Esophagus squamous epithelium (tissue), 5 donors: ENCODE results near the gene KRT31. TPM values are rescaled to one million over a fixed set of nuclear protein-coding genes. Genes with fewer than 3 reads are reported as not detected.

ENCODE experiments used
- DNase-seq: peaks from one replicate; lab custom pipeline; 2025; lab: John Stamatoyannopoulos, UW
- H3K27ac ChIP-seq, 4 donors: fragments of 200-600 bp; sonication (generic); one replicate each; pipeline ENCODE4 v1.5.1; 2016 to 2019; ENCODE audit warnings: mild to moderate bottlenecking in 1 of 4
- H3K27me3 ChIP-seq, 4 donors: fragments of 200-600 bp; sonication (generic); 1 replicate in 3 of 4; 2 replicates in 1 of 4; pipeline versions ENCODE4 v1.5.1 to v1.6.0; 2017 to 2021; ENCODE audit warnings: antibody characterized with exemption in 1 of 4
- H3K36me3 ChIP-seq, 3 donors: fragments of 200-600 bp; sonication (generic); one replicate each; pipeline ENCODE4 v1.5.1; 2016 to 2019
- H3K4me1 ChIP-seq, 3 donors: fragments of 200-600 bp; sonication (generic); one replicate each; pipeline ENCODE4 v1.5.1; 2017 to 2019
- H3K4me3 ChIP-seq, 4 donors: fragments of 200-600 bp; sonication (generic); 1 replicate in 3 of 4; 2 replicates in 1 of 4; pipeline ENCODE4 v1.5.1; 2016 to 2019; ENCODE audit warnings: mild to moderate bottlenecking in 2 of 4, moderate library complexity in 1 of 4
- H3K9me3 ChIP-seq, 3 donors: fragments of 200-600 bp; sonication (generic); one replicate each; pipeline ENCODE4 v1.5.1; 2016 to 2019
- CTCF ChIP-seq, 6 experiments: fragments of 450-650 bp in 4 of 6; fragments of 200-600 bp in 2 of 6; sonication (generic) in 2 of 6; IDR thresholded peaks; one replicate each; pipeline ENCODE4 v1.5.1; 2016 to 2019; ENCODE audit warnings: antibody characterized with exemption in 6 of 6, mild to moderate bottlenecking in 4 of 6, moderate library complexity in 4 of 6
- POLR2A ChIP-seq, 4 donors: fragments of 450-650 bp; IDR thresholded peaks; one replicate each; pipeline ENCODE4 v1.6.1; 2017; ENCODE audit warnings: antibody characterized with exemption in 4 of 4, mild to moderate bottlenecking in 4 of 4, moderate library complexity in 3 of 4
- WGBS, 2 donors: methylation state at CpG; one replicate each; pipeline ENCODE4 v1.1.5; 2018; 5-methylcytosine and 5-hydroxymethylcytosine counted together
- intact Hi-C: fragments of 100-400 bp; cut with DNase I; formaldehyde crosslinking; loops from one replicate; pipeline ENCODE4 v1.15.0; 2022
- total RNA-seq, 4 donors: library from RNA; depleted of rRNA; stranded (reverse); fragments of >200 nt; gene quantifications; one replicate each; pipeline ENCODE4 v1.1.0, GENCODE V29; 2016
- donor health status: DM: yes; HTN: yes; CAD: no.

The KRT31 gene
- total RNA-seq, 4 donors from 2014 or later: 0.79 to 2.5 (median 1.5) TPM; not detected in 1

GRCh38 chr17:41417576-41418015, 20.2 kb upstream of the KRT31 start:
- Histone ChIP-seq H3K9me3 (no peaks in the 10 kb centered on the region), H3K4me3 (no peak overlapping the region), H3K27me3 (no peaks in the 10 kb centered on the region), H3K27ac (peak overlapping the region in 3 of 4 donors; percentile 7 to 74 (median 30)), H3K36me3 (no peaks in the 10 kb centered on the region), H3K4me1 (peaks cover 10 to 60% (median 33%) of the 10 kb centered on the region in 3 donors)
- DNase-seq: no peak
- intact Hi-C loops: no loop called here
- TF ChIP-seq CTCF (IDR thresholded peaks at IDR 0.05) (peak in 5 of 6 experiments; percentile 14 to 74 (median 40)), POLR2A (IDR thresholded peaks at IDR 0.05) (no peak)
- WGBS, 2 donors: 31 to 39% methylated on average over 4 of the region's 4 CpGs

- DNase-seq: no peak
- no peaks in the 10 kb centered on the region for H3K27me3 ChIP-seq
- H3K36me3 ChIP-seq: no peaks in the 10 kb centered on the region
- H3K27ac ChIP-seq: peak overlapping the region in 3 of 4 donors; percentile 7 to 74 (median 30)
- intact Hi-C loops: no loop called here
- 93 to 98% methylated on average over 6 of the region's 6 CpGs for WGBS, 2 donors
- no peak overlapping the region for H3K4me3 ChIP-seq
- TF ChIP-seq POLR2A (IDR thresholded peaks at IDR 0.05): no peak
- TF ChIP-seq CTCF (IDR thresholded peaks at IDR 0.05): no peak
- no peaks in the 10 kb centered on the region for H3K9me3 ChIP-seq
- peaks cover 10 to 60% (median 33%) of the 10 kb centered on the region in 3 donors for H3K4me1 ChIP-seq
These were observed 19.7 kb upstream of the KRT31 start for GRCh38 chr17:41417127-41417526.

GRCh38 chr17:41416479-41416878, 19.1 kb upstream of the KRT31 start:
- peaks cover 10 to 56% (median 33%) of the 10 kb centered on the region in 3 donors for H3K4me1 ChIP-seq
- no peaks in the 10 kb centered on the region for H3K27me3 ChIP-seq
- DNase-seq: no peak
- no peak overlapping the region for H3K4me3 ChIP-seq
- H3K9me3 ChIP-seq: no peaks in the 10 kb centered on the region
- TF ChIP-seq CTCF (IDR thresholded peaks at IDR 0.05) (no peak), POLR2A (IDR thresholded peaks at IDR 0.05) (no peak)
- intact Hi-C loops: no loop called here
- no peak overlapping the region for H3K27ac ChIP-seq
- no peaks in the 10 kb centered on the region for H3K36me3 ChIP-seq
- WGBS, 2 donors: 83 to 85% methylated on average over 5 of the region's 5 CpGs

GRCh38 chr17:41415833-41416335, 18.5 kb upstream of the KRT31 start:
- no peaks in the 10 kb centered on the region for H3K36me3 ChIP-seq
- no peak for DNase-seq
- TF ChIP-seq POLR2A (IDR thresholded peaks at IDR 0.05) (no peak), CTCF (IDR thresholded peaks at IDR 0.05) (no peak)
- H3K27ac ChIP-seq: no peak overlapping the region
- peaks cover 10 to 50% (median 29%) of the 10 kb centered on the region in 3 donors for H3K4me1 ChIP-seq
- no peak overlapping the region for H3K4me3 ChIP-seq
- no peaks in the 10 kb centered on the region for H3K9me3 ChIP-seq
- intact Hi-C loops: no loop called here
- 68 to 73% methylated on average over 3 of the region's 3 CpGs for WGBS, 2 donors
- H3K27me3 ChIP-seq: no peaks in the 10 kb centered on the region

GRCh38 chr17:41415411-41415810, 18.0 kb upstream of the KRT31 start:
- intact Hi-C loops: no loop called here
- 64 to 69% methylated on average over 3 of the region's 4 CpGs for WGBS, 2 donors
- H3K9me3 ChIP-seq: no peaks in the 10 kb centered on the region
- no peaks in the 10 kb centered on the region for H3K36me3 ChIP-seq
- TF ChIP-seq POLR2A (IDR thresholded peaks at IDR 0.05) (no peak), CTCF (IDR thresholded peaks at IDR 0.05) (no peak)
- no peak overlapping the region for H3K4me3 ChIP-seq
- no peak for DNase-seq
- H3K27me3 ChIP-seq: no peaks in the 10 kb centered on the region
- H3K27ac ChIP-seq: no peak overlapping the region
- H3K4me1 ChIP-seq: peaks cover 10 to 45% (median 24%) of the 10 kb centered on the region in 3 donors
